ENCODE data around the gene IFNA6.
A peak's percentile ranks its signal among the peaks of the same experiment; 100 is the strongest.
"Not testable (repeated sequence)": the region's sequence is repeated elsewhere in the genome, so short reads cannot be mapped to it uniquely, and the experiment has no call there.

The IFNA6 gene

DNA sequence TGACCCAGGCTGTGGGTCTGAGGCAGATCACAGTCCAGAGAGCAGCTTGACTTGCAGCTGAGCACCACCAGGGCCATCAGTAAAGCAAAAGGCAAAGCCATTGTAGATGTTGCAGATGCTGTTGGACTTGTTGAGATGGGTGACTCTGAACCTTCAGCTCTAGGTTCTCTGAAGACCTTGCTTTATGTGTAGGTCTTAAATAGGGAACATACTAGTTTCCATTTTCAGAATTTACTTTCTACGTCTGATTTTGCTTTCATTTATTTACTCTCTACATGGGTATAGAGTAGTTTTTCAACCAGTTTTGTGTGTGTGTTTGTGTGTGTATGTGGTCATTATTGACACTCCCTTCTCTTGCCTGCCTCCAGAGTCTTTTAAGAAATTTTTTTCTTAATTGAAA is at the start of gene IFNA6:
Gene IFNA6 (minus strand): TSS at position 101 of the 400 bp plus-strand sequence. CDS start 0 bp downstream, at position 101.
- no peak for DNase-seq

DNA sequence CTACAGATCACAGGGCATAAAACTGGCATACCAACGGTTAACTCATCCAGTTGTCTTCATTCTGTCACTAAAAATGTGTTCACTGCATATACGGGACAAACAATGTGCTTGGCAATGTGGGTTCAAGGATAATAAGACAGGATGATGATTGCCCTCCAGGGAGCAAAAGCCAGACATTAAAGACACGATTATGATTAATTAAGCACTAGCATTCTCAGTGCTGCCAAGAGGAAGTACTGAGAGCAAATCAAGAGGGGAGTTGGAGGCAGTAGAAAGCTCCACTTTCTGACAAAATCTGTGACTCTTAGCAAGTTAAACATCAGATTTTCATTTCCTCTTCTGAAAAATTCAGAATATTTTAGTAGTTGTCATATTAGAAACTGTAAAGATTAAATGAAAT is 49.3 kb upstream of the IFNA6 start:
- DNase-seq, result no peak

DNA sequence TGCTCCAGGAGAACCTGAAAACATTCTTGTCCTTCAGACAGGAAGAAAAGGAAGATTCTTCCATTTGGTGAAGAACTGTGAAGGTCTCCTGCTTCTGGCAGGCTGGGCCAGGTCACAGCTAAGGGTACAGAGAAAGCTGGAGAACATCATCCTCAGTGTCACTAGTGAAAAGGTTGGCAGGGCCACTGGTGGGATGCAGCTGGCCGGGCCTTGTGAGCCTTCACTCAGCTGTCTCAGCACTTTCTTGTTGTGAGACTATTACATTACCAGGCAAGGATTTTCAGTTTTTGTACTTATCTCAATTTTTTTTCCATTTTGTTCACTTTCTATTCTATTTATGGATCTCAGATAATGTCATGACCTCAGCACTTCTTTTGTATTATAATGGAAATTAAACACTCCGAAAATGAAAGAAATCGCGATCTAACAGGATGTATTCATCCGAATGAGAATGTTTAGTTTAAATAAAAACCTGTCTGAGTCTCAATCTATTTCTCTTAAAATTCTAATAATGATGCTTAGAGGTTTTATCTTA is 48.3 kb upstream of the IFNA6 start:
- no peak for DNase-seq

DNA sequence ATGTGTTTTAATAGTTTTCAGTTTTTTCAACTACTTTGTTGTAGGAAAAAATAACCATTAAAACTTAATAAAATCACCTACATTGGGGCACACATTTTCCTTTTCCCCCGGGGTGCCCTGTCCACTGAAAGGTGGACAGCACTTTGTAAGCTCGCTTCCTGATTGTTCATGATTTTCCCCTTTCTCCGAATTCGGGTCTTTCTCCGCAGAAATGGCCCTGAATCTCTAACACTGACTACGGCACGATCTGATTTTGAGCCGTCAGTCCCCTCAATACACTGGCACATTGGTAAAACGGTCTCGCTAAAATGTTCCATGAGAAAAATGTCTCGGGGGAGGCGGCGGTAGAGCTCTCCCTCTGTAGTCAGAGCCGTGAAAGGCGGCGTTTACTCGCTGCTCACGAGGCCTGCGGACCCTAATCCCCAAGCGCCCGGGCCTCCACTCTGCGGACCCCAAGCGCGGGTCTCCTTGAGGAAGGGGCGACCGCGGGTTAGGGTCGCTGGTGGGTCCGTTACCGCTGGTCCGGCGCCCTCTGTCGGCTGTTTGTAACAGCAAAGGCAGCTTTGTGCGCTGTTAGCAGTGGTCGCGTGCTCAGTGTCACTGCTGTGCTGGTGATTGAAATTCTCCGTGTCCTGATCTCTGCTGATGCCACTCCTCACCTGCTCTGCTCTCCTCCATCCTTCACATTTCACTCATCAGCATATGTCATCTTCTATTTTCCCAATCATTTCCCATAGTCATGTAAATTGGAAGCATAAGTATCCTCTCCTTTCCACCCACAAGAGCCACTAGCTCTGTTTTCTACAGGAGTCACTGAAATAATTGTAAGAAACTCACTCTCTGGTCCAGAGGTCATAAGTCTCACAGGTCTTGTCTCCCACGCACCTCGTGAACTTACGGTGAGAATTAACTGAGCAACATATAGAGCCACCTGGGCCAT is 45.4 kb upstream of the IFNA6 start:
- DNase-seq, result no peak

DNA sequence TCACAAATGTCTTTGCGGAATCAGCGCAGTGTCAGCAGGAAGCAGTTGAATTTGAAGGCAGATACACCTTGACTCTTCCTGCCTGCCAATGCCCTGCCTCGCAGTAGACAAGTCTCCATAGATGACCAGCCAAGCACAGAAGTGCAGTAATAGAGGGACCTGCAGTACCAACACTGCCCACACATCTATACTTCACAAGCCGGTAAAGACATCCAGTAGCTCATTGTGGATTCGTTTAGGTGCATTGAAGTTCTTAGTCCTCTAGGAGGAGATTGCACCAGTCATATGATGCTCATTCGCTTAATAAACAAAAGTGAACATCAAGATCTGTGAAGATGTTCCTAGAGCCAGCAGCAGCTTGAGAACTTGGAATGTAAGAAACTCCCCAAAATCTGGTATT is 41.6 kb upstream of the IFNA6 start:
- no peak for DNase-seq

DNA sequence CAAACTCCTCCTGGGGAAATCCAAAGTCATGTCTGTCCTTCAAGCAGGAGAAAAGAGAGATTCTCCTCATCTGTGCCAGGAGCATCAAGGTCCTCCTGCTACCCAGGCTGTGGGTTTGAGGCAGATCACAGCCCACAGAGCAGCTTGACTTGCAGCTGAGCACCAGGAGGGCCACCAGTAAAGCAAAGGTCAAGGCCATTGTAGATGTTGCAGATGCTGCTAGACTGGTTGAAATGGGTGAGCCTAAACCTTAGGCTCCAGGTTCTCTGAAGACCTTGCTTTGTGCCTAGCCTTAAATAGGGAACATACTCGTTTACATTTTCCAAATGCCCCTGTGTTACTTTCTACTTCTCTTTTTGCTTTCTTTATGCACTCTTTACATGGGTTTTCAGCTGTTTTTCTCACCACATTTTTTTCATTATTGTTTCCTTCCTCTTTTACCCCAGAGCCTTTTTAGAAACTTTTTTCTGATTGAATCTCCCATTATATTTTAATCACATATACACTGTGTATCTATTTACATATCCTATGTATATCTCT is 34.5 kb upstream of the IFNA6 start, which contains the start of gene IFNA2:
Gene IFNA2 (minus strand): TSS at position 268 of the 540 bp plus-strand sequence. CDS start 69 bp downstream, at position 199.
- DNase-seq, result no peak

DNA sequence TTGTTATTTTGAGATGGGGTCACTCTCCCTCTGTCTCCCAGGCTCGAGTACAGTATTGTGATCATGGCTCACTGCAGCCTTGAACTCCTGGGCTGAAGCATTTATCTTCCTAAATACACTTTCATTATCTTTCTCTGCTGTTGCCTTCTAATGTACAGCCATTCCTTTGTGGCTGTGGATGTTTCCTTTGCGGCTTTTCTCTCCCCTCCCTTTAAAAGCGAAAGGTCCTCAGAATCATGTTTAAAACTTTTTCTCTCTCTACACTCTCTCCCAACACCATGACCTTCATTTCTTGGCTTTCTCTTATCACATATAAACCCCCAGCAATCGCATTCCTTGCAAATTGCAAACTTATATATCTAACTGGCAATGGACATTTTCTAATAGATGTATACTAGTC is 32.9 kb upstream of the IFNA6 start:
- DNase-seq, result no peak

DNA sequence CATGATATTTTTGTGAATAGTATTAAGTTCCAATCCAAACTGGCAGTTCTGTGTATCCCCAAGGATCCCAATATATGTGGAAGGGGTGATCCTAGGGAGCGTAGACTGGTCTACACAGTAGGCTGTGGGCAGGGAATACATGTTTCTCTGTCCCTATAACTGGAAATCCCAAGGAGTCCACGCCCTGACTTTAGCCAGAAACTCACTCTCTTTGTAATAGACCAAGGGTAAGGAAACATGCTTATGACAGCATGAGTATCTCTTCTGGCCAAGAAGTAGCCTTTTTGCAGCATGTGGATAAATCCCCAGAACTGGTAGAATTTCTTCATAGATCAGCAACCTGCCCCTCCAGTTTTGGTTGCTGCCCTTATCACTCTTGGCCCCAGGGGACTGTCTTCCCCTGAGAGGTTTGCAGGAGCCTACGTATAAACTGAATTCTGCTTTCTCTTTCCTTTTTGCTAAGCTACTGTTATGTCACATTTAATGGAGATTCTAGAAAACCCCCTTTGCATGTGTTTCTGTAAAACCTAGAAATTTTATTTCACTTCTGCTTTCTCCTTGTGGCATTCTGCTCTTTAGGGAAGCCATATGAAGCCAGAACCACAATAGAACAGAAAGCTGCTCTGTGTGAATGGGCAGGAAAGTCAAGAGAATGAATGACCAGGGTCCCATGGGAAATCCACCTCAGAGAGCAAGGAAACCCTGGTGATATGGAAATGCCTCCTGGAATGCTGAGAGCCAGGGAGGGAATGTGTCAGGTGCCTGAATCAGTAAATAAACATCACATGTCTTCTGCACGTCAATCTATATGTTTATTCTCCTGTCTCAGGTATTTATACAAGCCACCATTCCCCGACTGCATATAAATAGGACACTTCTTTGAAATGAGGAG is 31.0 kb upstream of the IFNA6 start:
- DNase-seq, result no peak

DNA sequence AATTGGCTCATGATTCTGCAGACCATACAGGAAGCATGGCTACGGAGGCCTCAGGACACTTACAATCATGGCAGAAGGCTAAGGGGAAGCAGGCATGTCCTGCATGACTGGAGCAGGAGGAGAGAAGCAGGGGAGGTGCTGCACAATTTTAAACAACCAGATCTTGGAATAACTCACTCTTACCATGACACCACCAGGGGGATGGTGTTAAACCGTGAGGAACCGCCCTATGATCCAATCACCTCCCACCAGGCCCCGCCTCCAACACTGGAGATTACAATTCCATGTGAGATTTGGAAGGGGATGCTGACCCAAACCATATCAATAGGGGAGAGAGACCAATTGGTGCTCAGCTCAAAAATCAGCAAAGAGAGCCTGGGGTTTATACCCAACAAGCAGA is 20.8 kb upstream of the IFNA6 start:
- DNase-seq, result not testable (repeated sequence)

DNA sequence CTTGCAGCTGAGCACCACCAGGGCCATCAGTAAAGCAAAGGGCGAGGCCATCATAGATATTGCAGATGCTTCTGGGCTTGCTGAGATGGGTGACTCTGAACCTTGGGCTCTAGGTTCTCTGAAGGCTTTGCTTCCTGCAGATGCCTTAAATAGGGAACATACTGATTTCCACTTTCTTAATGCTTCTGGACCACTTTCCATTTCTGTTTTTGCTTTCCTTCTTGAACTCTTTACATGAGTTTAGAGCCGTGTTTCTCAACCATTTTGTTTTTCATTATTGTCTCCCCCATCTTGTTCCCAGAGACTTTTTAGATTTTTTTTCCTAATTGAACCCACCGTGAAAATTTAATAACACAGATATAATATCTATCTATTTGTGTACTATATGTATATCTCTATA is 17.3 kb upstream of the IFNA6 start, which contains the start of gene IFNA13:
Gene IFNA13 (minus strand): TSS at position 101 of the 400 bp plus-strand sequence. CDS start 47 bp downstream, at position 54.
- DNase-seq, result no peak

DNA sequence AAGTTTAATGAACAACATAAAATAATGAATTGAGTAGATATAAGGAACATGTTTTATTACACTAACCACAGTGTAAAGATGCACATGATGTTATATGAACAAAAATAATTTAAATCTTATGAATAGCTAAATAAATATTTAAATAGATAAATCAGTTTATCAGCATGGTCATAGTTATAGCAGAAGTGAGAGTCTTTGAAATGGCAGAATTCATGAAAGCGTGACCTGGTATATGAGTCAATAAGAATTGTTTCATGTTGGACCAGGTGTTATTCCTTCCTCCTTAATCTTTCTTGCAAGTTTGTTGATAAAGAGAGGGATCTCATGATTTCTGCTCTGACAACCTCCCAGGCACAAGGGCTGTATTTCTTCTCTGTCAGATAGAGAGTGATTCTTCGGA is 16.5 kb upstream of the IFNA6 start:
- DNase-seq, result not testable (repeated sequence)

DNA sequence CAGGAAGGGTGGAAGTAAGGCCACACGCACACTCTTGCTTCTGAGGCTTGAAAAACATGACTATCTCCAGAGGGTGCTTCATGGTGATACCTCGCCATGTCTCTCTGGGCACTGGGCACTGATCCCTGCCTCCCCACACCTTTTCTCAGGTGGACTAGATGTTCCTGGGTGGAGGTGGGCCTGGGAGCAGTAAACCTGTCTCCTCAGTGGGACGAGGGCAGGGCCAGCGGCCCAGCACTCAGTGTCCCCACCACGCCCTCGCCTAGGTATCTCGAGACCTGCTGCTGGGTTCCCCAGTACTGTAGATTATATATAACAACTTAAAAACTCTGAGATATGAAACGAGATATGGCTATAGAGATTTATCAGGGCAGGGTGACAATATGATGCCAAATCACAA is 11.6 kb upstream of the IFNA6 start:
- no peak for DNase-seq

DNA sequence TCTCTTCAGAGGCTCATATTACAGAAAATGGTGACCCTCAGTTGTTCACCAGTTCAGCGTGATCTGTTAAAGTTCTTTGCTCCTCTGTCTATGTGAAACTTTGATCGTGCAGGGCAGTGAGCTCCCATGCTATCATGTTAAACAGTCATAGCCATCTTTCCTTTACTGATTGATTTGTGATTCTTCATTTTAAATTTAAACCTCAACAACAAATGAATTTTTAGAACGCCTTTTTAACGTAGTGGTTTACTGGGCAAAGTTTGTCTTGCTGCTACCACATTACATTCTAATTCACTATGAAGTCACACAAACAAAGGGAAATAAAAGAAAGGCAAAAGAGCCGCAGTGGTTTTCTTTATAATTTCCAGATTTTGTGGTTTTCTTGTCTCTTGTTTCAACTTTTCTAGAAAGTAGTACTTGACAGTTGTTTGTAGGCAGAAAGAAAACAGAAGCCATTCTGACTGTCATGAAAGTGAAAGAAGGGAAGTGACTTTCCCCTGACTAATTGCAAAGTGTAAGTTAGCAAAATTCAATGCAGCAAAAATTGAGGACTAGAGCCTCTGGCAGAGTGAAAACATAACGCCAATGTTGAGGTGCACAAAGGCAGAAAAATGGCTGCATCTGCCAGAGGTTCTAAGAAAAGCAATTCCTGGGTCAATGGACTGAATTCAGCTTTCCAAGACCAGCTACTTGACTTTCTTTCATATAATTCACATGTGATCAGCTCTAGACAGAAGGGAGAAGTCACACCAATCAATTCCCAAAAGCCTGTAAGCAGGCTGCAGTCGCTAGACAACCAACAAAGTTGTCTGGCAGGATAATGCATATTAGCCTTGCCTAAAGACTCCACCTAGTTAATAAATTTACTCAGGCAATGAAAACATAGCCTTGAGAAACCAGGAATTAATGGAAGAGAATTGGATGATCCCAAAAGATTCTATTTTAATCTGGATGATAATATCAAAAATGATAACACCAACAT is 7.1 kb upstream of the IFNA6 start:
- no peak for DNase-seq

DNA sequence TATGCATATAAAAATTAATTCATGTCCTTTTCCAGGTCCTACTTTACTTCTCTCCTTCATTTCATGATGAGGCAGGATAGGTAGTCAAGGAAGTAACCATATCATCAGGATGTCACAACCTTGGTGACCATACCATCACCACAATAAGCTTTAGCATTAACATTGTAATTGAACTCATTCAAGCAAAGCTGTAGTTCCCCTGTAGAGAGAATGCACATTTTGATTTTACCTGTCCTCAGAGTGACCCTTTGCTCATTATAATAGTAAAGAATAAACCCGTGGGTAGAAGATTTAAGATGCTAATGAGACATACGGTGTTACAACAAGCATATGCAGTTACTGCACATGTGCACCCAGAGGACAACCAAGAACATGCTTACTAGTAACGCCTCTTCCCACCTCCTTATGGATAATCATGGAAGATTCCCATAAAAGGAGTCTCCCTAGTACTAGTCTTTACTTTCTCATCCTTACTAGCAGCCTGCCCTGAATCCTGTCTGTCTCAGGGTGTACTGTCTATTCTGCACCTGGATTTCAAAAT is 2.2 kb downstream of the IFNA6 start:
- DNase-seq, result no peak

DNA sequence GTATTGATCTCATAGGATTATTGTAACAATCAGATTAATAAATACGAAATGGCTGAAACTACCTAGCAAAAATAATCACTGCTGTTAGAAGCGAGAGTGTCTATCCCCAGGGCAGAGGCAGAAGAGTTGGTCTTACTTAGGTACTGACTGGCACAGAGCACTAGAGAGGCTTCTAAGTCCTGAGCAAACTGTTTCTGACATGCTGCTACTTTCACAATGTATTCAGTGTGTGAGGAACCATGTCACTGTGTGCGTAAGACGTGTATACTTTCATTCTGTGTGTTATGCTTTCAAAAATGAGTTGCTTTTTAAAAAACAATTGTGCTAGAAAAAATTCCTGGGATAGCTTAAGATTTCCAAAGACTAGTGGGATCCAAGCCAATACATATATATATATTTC is 10.0 kb downstream of the IFNA6 start:
- DNase-seq, result no peak

DNA sequence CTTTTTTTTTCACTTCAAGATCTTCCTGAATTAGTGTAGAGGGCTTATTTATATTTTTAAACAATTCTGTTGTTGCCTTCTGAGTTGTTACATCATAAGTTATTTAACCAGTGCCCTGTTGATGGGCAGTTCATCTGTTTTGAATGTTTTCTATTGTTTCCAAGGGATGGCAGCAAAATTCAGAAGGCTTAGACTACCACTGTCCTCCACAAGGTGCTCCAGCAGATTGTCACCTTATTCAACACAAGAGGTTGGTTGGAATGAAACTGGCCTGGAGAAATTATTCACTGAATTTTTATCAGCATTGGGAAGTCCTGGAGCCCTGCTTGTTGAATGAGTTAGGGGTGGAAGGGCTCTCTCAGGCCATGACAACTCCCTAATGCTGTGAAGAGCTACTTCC is 14.2 kb downstream of the IFNA6 start:
- DNase-seq, result no peak

DNA sequence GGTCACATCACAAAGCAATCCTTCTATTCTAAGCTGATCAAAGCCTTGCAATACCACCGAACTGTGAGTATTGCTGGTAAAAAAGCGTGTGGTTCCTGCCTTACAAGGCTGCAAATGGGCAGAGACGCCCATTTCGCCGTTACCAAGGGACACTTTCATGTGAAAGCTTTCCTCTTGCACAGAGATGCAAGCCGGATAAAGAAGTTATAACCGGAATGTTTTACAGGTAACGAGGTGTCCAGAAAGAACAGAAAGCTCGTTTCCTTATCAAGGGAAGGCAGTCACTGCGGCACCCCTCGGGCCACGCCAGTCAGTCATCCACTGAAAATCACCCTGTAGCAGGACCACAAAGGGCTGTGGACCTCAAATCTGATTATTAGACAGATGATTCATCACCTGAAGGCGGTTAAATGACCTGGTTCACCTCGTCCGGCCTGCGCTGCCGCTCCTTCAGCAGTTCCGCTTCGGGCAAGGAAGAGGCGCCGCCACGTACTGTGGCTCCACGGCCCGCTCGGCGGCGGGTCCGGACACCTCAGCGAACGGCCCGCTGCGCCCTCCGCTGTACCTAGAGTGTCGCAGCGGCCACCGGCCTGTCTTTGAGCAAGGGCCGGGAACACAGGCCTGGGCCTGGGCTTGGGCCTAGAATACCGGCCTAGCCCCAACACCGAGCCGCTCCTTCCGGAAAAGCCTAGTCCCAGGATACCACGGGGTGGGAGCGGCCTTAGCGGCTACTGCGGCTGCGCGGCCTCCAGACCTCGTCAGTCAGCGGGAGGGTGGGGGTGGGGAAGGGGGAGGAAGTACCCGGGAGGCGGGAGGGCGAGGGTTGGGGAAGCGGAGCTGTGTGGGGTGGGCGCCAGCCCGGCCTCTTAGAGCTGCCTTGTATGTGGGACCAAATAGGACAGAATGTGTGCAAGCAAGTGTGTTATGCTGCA is 15.7 kb downstream of the IFNA6 start, which contains the start of gene KLHL9:
Gene KLHL9 (minus strand): TSS at position 704 of the 932 bp plus-strand sequence. CDS start 545 bp downstream, at position 159.
- peak; percentile 76 for DNase-seq

DNA sequence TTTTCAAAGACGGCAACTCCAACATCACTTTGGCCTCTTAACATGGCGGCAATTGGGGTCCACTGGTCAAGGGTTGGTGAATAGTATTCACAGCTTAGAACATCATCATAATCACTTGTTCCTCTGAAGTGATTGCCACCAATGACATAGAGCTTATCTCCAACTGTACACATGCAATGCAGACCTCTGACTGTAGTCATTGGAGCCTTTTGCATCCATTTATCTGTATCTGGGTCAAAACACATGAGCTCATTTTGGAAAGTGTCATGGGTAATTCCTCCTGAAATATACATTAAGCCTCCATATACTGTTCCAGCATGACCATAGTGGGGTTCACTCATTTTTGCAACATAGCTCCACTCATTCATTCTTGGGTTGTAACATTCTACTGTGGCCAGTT is 17.5 kb downstream of the IFNA6 start:
- DNase-seq, result no peak

DNA sequence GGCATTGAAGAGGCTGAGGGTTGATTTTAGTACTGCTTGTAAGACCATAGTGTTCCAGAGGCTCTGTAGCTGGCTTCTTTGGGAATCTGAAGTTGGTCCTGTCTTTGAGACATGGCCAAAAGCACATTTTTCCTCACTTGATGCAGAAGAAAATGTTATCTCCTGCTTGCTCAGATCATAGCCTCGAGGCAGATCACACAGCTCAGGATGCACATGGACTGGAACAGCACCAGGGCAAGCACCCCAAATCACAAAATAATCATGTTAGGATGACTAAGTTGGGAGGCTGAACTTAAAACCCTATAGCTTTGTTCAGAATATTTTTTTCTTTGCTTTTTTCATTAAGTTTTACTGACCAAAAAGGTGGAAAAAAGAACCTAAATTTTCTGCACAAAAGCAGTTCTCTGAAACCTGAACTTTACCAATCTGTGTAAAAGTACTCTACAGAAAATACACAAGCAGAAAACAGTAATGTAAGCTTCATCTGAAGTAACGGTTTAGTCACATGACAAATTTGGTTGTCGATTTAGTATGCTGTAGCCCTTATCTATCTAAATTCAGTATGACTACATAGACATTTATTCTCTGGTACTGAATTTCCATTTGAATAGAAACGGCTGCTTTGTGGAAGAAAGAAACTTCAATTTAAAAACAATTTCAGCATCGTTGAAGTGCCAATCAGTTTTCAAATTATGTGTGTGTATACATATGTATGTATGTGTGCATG is 18.8 kb downstream of the IFNA6 start:
- DNase-seq, result no peak

Data from NCI-H2171 treated with DMSO at 0.1 percent for 48 hours (cell line).